GM18868 (cell line): Measurements from ENCODE around the gene MAGI1.

Experiments
- ATAC-seq: cut with Tn5 transposase; IDR thresholded peaks from one replicate; pipeline ENCODE4 v1.9.1; 2021; ENCODE audit warnings: mild to moderate bottlenecking, moderate library complexity; ENCODE audit not compliant: unreplicated experiment

The MAGI1 gene

DNA sequence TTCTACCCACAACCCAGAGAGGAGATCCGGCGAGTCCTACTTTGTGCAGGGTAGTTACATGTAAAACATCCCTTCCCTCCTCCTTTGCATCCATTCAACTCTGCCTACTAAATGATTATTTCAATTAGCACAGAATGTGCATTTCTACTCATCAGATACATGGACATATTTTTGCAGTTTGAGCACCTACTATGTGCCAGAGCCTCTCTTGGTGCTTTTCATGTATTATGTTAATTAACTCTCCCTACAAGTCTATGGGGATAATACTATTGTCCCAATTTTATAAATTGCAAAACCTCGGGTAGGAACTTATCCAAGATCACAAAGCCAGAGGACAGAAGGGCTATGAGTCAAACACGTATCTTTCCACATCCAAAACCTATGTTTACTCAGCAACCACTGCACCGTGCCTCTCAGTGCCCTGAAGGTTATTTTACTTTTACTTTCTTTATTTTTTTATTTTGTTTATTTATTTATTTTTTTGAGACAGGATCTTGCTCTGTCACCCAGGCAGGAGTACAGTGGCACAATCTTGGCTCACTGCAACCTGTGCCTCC, 432.8 kb downstream of the MAGI1 start:
- no peak for ATAC-seq

DNA sequence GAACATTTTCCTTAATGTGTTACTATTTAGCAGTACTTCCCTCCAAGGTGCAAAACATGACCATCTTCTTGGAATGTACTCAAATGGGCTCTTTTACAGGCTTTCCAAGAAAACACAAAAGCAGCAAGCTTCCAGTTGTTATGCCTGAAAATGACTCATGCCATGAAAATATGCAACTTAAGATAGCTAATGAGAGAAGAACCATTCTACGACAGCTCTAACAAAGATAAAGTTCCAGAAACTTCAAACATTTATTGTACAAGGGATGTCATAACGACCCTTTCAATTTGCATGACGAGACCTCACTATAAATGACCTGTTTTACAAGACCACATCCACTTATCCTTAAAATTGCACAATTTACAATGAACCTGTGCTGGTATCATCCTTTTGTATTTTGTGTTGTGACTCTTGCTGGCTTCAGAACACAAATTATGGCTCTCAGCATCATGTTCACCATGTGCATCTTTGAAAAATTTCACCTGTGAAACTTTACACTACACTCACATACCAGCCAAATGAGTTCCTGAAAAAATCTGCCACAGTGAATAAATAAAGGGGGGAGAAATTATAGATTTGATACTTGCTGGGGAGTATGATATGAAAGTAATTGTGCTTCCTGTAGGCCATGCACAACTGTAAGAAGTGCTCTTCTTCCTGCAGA, 433.7 kb downstream of the MAGI1 start:
- no peak for ATAC-seq

- ATAC-seq: no peak
These were observed 435.1 kb downstream of the MAGI1 start for GRCh38 chr3:65603631-65604030.

GRCh38 chr3:65600888-65601287, 437.8 kb downstream of the MAGI1 start:
- no peak for ATAC-seq

GRCh38 chr3:65597952-65598413, 440.7 kb downstream of the MAGI1 start:
- no peak for ATAC-seq

- ATAC-seq: no peak
These were observed 441.3 kb downstream of the MAGI1 start for GRCh38 chr3:65597226-65597951.

GRCh38 chr3:65596571-65597225, 442.0 kb downstream of the MAGI1 start:
- no peak for ATAC-seq

- ATAC-seq: no peak
These were observed 442.8 kb downstream of the MAGI1 start for GRCh38 chr3:65596029-65596300.

DNA sequence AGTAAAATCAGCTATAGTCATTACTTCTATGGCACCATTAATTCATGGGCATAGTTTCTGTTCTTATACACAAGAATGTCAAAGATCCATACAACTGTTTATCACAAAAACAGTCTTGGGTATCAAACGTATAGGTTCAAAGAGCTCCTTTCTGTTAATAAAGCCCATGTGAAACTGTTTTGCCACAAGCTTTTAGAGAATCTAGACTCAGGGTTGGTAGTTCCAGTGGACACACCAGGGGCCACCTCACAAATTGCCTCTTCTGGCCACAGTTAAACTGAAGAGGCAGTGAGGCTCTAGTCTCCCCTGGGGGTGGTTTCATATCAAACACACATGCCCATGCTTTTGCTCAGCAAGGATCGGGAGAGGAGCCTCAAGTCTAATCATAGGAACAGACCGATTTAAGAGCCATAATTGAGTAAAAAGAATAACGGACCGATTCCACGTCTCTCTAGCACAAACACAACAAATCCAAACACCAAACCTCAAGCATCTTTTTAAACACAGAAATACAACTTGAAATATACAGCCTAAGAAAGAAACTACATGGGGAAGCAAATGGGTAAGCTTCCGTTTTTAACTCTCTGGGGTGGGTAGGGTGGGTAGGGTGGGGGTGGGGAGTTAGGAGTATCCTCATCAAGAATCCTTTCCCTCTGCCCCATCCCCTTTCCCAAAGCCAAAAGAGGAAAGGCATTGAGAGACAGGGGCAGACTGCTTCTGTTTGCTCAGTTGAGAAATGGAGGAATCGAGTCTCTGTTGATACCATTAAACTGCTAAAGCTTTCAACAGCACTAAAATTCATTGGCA, 443.3 kb downstream of the MAGI1 start:
- no peak for ATAC-seq

- no peak for ATAC-seq
These were observed 444.7 kb downstream of the MAGI1 start for GRCh38 chr3:65593780-65594752.

DNA sequence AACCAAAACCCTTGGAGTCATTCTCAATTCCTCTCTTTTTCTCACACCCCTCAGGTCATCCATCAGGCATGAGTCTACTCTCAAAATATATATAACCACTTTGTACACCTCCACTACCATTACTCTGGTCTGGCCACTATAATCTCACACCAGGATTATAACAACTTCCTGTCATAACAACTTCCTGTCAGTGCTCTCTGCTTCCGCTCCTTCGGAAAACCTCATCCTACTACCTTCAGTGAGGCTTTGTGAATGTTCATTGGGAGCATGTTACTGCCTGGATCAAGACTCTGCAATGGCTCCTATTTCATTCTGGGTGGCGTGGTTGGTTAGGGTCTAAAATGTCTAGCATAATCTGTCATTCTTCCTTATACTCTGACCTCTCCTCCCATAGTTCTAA, 447.4 kb downstream of the MAGI1 start:
- no peak for ATAC-seq

DNA sequence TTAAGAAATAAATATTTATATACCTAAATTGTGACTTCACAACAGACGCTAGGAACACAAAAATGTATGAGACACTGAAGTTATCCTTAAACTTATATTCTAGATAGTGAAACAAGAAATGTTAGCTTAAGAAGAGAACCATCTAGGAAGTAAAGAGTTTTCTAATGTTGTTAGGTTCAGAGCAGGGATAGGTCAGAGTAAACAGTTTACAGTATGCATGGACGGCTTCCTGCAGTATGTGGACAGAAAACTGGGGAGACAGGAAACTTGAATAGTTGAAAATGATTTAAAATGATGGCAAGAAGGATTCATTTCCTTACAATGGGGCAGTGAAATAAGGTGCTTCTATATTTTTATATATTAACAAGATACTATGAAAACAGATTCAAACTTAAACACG, 449.8 kb downstream of the MAGI1 start:
- ATAC-seq: no peak

GRCh38 chr3:65587650-65588439, 450.9 kb downstream of the MAGI1 start:
- no peak for ATAC-seq

- no peak for ATAC-seq
These were observed 453.8 kb downstream of the MAGI1 start for GRCh38 chr3:65584913-65585312.

DNA sequence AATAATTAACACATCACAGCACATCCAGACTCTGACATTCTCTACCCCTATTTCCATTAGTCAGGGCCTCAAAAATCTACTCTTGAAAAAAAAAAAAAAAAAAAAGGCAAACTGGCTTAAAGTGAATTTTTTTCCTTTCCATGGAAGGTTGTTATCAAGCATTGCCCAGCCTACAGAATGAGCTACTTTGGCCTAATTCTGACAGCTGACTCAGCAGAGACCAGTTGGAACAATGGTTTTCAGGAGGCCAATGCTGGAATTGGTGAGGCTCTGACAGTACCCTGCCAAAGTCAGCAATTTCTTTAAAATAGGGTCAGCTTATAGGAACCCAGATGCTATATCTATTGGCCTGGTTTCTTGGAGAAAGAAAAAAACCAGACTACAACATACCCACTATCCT, 454.7 kb downstream of the MAGI1 start:
- no peak for ATAC-seq

DNA sequence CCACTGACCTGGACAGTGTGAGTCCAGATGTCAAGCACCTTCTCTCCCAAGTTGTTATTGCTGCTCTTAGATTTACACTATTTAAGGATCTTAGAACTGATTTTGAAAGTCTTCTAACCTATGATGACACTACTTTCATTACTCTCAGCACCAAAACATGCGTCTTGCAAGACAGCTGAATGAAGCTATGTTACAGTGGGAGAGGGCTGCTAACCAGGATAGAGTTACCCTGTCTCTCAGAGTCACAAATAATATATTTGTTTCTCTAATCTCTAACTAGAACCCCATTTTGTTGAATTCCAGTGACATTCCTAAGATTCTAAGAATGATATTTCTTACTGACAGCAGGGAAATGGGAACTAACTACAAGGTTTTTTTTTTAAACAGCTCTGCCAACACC, 455.5 kb downstream of the MAGI1 start:
- ATAC-seq: no peak

GRCh38 chr3:65582012-65582717, 456.6 kb downstream of the MAGI1 start:
- no peak for ATAC-seq

GRCh38 chr3:65581313-65581712, 457.4 kb downstream of the MAGI1 start:
- ATAC-seq: no peak

- no peak for ATAC-seq
These were observed 459.9 kb downstream of the MAGI1 start for GRCh38 chr3:65578861-65579260.
